ENCODE measurements around the gene DNAJC15. TPM values are rescaled to one million over a fixed set of nuclear protein-coding genes. Genes with fewer than 3 reads are reported as not detected.

Gene DNAJC15
- polyA plus RNA-seq, 3 donors, result 8.3 to 31.1 (median 22.0) TPM

DNA sequence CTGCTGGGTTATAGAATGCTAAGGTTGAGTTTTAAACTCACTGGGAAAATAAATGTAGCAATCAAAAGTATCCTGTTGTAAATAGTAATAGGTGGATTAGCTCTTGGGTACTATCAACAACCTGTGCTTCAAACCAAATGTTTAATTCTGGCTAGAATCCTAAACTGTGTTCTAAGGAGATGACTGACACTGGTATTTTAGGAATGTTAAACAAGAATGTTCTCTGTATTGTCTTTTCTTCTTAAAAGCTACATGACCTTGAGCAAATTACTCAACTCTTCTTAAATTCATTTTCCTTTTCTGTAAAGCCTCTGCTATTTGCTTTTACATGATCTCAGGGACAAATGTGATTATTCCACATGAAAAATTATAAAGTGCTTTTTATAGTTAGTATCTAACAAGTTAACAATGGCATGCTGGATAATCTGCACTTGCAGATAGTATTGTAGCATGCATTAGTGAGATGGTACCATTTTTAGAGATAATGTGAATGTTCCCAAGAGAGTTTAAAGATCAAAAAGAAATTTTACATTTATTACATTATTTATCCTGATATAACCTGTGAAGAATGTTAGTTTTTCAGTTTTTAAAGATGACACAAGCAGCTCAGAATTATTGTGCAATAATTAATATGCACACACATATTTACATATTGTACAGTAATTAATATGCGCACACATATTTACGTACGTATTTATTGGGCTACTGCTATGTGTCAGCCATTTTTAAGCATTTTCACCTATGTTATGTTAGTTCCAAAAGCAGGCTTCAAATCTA, 17.7 kb upstream of the DNAJC15 start:
- Histone ChIP-seq H4K20me1 (ENCODE audit: insufficient read depth, low read length) (no peaks in the 10 kb centered on the region), H3K27ac (ENCODE audit: low read depth in 1 of 2, low read length in 2 of 2) (no peak overlapping the region), H3K4me1 (ENCODE audit: control insufficient read depth in 1 of 2, insufficient read depth in 2 of 2, low read length in 2 of 2) (peaks cover 2 to 4% of the 10 kb centered on the region in 2 donors), H3K4me3 (replicated peaks in 1 of 3; ENCODE audit: low read depth in 2 of 3, low read length in 3 of 3) (no peak overlapping the region), H3K79me2 (ENCODE audit: insufficient read depth, low read length) (no peaks in the 10 kb centered on the region), H3K36me3 (replicated peaks in 1 of 2; ENCODE audit: control insufficient read depth in 1 of 2, insufficient read depth in 2 of 2, low read length in 2 of 2) (no peaks in the 10 kb centered on the region), H3K9ac (ENCODE audit: insufficient read depth, low read length, poor library complexity, severe bottlenecking) (no peak overlapping the region), H3K27me3 (ENCODE audit: control insufficient read depth in 2 of 2, insufficient read depth in 2 of 2, low read length in 2 of 2) (no peaks in the 10 kb centered on the region), H3K9me3 (replicated peaks in 1 of 2; ENCODE audit: control insufficient read depth in 1 of 2, insufficient read depth in 1 of 2, low read length in 2 of 2) (no peaks in the 10 kb centered on the region), H2AFZ (ENCODE audit: insufficient read depth, low read depth, low read length, poor library complexity, severe bottlenecking) (no peak overlapping the region), H3K4me2 (replicated peaks; ENCODE audit: extremely low read depth, low read length, poor library complexity, severe bottlenecking) (no peak overlapping the region)
- Mint-ChIP-seq H3K36me3 (no peaks in the 10 kb centered on the region), H3K27ac (no peak overlapping the region), H3K4me3 (no peak overlapping the region), H3K4me1 (peaks cover 6% of the 10 kb centered on the region), H3K27me3 (ENCODE audit: low read depth in 3 of 3) (peaks cover 1 to 7% (median 7%) of the 10 kb centered on the region in 3 donors), H3K9me3 (peaks cover 0 to 8% (median 0%) of the 10 kb centered on the region in 7 donors)
- TF ChIP-seq, protein P1, sequence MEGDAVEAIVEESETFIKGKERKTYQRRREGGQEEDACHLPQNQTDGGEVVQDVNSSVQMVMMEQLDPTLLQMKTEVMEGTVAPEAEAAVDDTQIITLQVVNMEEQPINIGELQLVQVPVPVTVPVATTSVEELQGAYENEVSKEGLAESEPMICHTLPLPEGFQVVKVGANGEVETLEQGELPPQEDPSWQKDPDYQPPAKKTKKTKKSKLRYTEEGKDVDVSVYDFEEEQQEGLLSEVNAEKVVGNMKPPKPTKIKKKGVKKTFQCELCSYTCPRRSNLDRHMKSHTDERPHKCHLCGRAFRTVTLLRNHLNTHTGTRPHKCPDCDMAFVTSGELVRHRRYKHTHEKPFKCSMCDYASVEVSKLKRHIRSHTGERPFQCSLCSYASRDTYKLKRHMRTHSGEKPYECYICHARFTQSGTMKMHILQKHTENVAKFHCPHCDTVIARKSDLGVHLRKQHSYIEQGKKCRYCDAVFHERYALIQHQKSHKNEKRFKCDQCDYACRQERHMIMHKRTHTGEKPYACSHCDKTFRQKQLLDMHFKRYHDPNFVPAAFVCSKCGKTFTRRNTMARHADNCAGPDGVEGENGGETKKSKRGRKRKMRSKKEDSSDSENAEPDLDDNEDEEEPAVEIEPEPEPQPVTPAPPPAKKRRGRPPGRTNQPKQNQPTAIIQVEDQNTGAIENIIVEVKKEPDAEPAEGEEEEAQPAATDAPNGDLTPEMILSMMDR (IDR thresholded peaks at IDR 0.05), result no peak
- WGBS (ENCODE audit: insufficient coverage), result no CpG with 5 or more reads among the region's 3 CpGs
- intact Hi-C loops (cut with micrococcal nuclease), result no loop called here
- DNase-seq, result no peak

DNA sequence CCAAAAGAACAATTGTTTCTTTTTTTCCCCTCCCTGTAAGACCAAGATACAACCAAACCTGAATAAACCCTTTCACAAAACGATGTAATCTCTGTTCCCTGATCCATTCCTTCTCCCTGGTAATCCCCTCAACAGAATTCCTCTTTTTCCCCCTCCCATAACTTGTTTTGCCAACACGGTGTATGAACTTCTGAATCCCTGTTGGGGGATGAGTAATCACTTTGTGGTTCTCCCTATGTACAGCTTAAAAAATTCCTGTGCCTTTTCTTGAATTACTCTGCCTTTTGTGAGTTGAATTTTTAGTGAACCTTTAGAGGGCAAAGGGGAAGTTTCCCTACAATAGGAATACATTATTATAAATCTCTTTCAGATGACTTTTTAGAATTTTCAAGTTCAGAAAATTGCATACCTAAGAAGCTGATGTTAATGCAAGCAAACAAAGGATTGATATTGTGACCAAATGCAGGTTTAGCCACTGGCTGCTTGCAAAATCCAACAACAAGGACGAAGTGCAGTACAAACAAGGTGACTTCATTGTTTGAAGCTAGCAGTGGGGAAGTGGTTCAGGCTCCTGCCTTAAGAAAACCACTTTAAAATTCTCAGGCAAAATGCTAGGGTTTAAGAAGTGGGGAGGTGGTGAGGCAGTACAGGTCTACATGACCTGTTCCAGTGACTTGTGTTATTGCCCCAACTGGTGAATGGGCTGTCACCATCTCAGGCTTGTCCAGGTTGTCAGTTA, 16.3 kb upstream of the DNAJC15 start:
- Mint-ChIP-seq H3K4me3 (no peak overlapping the region), H3K9me3 (peaks cover 0 to 7% (median 0%) of the 10 kb centered on the region in 7 donors), H3K27me3 (ENCODE audit: low read depth in 3 of 3) (peaks cover 1 to 7% (median 7%) of the 10 kb centered on the region in 3 donors), H3K4me1 (no peaks in the 10 kb centered on the region), H3K27ac (peak overlapping the region in 1 of 7 donors; percentile 4), H3K36me3 (no peaks in the 10 kb centered on the region)
- H4K20me1 ChIP-seq (ENCODE audit: insufficient read depth, low read length), result no peaks in the 10 kb centered on the region
- no peaks in the 10 kb centered on the region for H3K27me3 ChIP-seq (ENCODE audit: control insufficient read depth in 2 of 2, insufficient read depth in 2 of 2, low read length in 2 of 2)
- no peak for DNase-seq
- no peak overlapping the region for H3K4me2 ChIP-seq (replicated peaks; ENCODE audit: extremely low read depth, low read length, poor library complexity, severe bottlenecking)
- H3K36me3 ChIP-seq (replicated peaks in 1 of 2; ENCODE audit: control insufficient read depth in 1 of 2, insufficient read depth in 2 of 2, low read length in 2 of 2), result no peaks in the 10 kb centered on the region
- H2AFZ ChIP-seq (ENCODE audit: insufficient read depth, low read depth, low read length, poor library complexity, severe bottlenecking), result no peak overlapping the region
- H3K27ac ChIP-seq (ENCODE audit: low read depth in 1 of 2, low read length in 2 of 2), result no peak overlapping the region
- H3K9me3 ChIP-seq (replicated peaks in 1 of 2; ENCODE audit: control insufficient read depth in 1 of 2, insufficient read depth in 1 of 2, low read length in 2 of 2), result no peaks in the 10 kb centered on the region
- H3K4me1 ChIP-seq (ENCODE audit: control insufficient read depth in 1 of 2, insufficient read depth in 2 of 2, low read length in 2 of 2), result no peaks in the 10 kb centered on the region
- H3K79me2 ChIP-seq (ENCODE audit: insufficient read depth, low read length), result no peaks in the 10 kb centered on the region
- WGBS (ENCODE audit: insufficient coverage), result 64% methylated on average over 2 of the region's 3 CpGs
- no peak overlapping the region for H3K9ac ChIP-seq (ENCODE audit: insufficient read depth, low read length, poor library complexity, severe bottlenecking)
- TF ChIP-seq, protein P1 (IDR thresholded peaks at IDR 0.05), result no peak
- H3K4me3 ChIP-seq (replicated peaks in 1 of 3; ENCODE audit: low read depth in 2 of 3, low read length in 3 of 3), result no peak overlapping the region
- intact Hi-C loops (cut with micrococcal nuclease), result no loop called here
